ENCODE data around the gene RNF8. TPM values are rescaled to one million over a fixed set of nuclear protein-coding genes. Genes with fewer than 3 reads are reported as not detected.
"Not testable (repeated sequence)": the region's sequence is repeated elsewhere in the genome, so short reads cannot be mapped to it uniquely, and the experiment has no call there.

Gene RNF8
- total RNA-seq, 1 donor from 2014 or later, result 14.9 TPM

DNA sequence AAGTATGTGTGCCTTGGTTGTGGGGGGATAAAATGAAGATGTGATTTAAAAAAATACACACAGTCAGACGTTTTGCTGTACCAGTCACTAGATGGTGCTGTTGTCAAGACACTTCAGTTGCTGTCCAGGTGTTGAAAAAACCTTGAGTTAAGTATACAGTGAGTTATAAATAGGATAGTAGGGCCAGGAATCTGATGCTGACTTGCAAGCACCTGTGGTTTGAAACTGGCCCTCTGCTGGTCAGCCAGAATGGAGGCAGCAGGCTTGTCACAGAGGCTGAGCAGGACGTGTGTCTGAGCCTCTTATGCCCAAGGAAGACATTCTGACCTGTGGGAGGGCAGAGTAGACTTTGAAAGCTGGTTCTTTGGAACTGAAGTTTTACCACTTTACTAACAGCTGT is 27.8 kb downstream of the RNF8 start:
- intact Hi-C loops (cut with DNase I), result loop anchor here (5.0 kb wide), 2 partner anchors 186 to 311 kb away; no protein-coding TSS in a partner anchor
- ATAC-seq, result peak; percentile 56
- DNase-seq (ENCODE audit: missing footprints), result no peak

- intact Hi-C loops (cut with DNase I), result loop anchor here (5.0 kb wide), 2 partner anchors 184 to 309 kb away; no protein-coding TSS in a partner anchor
- DNase-seq (ENCODE audit: missing footprints) (no peak), ATAC-seq (no peak)
These were observed 29.4 kb downstream of the RNF8 start for GRCh38 chr6:37382994-37383765.

DNA sequence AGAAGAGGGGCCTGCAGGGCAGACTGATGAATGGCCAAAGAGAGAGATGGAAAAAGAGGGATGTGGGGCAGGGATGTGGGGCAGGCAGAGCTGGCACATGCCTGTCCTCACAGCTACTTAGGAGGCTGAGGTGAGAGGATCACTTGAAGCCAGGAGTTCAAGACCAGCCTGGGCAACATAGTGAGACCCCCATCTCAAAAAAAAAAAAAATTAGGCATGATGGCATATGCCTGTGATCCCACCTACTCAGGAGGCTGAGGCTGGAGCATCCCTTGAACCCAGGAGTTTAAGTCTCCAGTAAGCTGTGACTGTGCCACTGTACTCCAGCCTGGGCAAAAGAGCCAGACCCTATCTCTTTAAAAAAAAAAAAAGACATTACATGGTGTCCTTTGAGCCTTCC is 34.8 kb downstream of the RNF8 start:
- ATAC-seq, result no peak
- DNase-seq (ENCODE audit: missing footprints), result no peak
- intact Hi-C loops (cut with DNase I), result no loop called here

- ATAC-seq, result no peak
- intact Hi-C loops (cut with DNase I), result no loop called here
These were observed 36.1 kb downstream of the RNF8 start for GRCh38 chr6:37389857-37390256.

GRCh38 chr6:37391120-37391519 is 37.3 kb downstream of the RNF8 start:
- ATAC-seq (no peak), DNase-seq (ENCODE audit: missing footprints) (no peak)
- intact Hi-C loops (cut with DNase I), result no loop called here

More at GRCh38 chr6:37389857-37390256, 36.1 kb downstream of the RNF8 start:
- DNase-seq (ENCODE audit: missing footprints), result no peak

GRCh38 chr6:37392821-37393220 is 39.0 kb downstream of the RNF8 start:
- DNase-seq (ENCODE audit: missing footprints), result no peak
- intact Hi-C loops (cut with DNase I), result no loop called here
- no peak for ATAC-seq

DNA sequence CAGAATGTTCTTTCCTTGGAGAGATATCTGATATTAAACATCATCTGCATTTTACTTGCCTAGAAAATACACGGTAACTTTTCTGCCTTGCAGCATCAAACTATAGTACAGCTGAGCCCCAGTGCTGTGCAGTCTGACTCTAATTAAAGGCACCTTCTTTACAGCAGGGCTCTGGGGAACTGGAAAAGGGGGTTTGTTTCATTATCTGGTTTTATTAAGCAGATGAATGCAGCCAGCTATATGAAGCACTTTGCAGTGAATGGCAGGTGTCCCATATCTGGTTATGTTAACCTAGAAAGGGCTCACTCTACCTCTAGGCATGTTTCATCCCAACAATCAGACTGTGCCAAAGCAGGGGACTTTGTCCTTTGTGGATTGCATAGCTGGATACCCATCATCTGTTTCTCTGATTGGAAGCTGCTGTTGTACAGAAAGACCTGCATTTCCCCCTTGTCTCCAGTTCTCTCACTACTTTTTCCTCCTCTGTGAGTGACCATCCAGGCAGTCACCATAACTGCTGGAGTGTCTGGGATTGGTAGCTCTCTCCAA is 39.7 kb downstream of the RNF8 start:
- ATAC-seq, result no peak
- no peak for DNase-seq (ENCODE audit: missing footprints)
- intact Hi-C loops (cut with DNase I), result no loop called here

GRCh38 chr6:37396571-37397180 is 42.9 kb downstream of the RNF8 start:
- no peak for ATAC-seq
- intact Hi-C loops (cut with DNase I), result no loop called here
- DNase-seq (ENCODE audit: missing footprints), result no peak

DNA sequence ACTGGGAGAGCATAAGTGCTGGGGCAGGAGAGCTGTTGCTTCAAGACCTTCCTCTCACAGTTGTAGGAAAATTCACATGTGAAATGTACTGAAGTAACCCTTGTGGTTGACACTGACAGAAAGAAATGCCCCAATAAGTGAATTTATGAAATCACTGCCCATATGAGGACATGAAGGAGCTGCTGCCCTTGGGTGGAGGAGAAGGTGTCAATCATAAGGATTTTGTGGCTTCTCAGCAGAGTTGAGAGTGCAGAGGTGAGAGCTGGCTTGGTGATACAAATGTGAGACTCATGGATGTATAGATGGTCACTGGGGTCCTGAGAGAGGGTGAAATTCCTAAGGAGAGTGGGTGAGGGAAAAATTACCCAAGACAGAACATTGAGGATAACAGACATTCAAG is 45.3 kb downstream of the RNF8 start:
- intact Hi-C loops (cut with DNase I), result no loop called here
- no peak for DNase-seq (ENCODE audit: missing footprints)
- no peak for ATAC-seq

DNA sequence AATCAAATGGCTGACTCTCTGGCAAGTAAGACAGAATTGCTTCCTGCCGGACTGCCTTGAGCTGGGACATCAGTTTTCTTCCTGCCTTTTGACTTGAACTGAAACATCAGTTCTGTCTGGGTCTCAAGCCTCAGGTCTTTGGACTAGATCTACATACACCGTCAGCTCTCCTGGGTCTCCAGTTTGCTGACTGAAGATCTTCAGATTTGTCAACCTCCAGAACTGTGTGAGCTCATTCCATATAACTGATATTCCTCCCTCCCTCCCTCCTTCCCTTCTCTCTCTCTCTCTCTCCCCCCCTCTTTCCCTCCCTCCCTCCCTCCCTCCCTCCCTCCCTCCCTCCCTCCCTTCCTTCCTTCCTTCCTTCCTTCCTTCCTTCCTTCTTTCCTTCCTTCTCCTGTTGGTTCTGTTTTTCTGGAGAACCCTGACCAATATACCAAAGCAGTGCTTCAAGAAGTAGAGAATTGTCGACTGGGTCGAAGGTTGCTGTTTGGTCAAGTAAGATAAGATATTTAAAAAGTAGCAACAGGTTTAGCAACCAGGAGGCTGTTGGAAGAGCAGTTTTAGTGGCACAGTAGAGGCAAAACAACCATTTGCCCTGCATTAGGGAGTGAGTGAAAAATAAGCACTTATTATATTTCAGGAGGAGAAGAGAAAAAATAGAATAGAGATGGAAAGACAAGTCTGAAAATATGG is 46.2 kb downstream of the RNF8 start:
- DNase-seq (ENCODE audit: missing footprints) (no peak), ATAC-seq (no peak)
- intact Hi-C loops (cut with DNase I), result no loop called here

- intact Hi-C loops (cut with DNase I); ATAC-seq; DNase-seq (ENCODE audit: missing footprints): not testable (repeated sequence)
These were observed 47.9 kb downstream of the RNF8 start for GRCh38 chr6:37401658-37402057.

DNA sequence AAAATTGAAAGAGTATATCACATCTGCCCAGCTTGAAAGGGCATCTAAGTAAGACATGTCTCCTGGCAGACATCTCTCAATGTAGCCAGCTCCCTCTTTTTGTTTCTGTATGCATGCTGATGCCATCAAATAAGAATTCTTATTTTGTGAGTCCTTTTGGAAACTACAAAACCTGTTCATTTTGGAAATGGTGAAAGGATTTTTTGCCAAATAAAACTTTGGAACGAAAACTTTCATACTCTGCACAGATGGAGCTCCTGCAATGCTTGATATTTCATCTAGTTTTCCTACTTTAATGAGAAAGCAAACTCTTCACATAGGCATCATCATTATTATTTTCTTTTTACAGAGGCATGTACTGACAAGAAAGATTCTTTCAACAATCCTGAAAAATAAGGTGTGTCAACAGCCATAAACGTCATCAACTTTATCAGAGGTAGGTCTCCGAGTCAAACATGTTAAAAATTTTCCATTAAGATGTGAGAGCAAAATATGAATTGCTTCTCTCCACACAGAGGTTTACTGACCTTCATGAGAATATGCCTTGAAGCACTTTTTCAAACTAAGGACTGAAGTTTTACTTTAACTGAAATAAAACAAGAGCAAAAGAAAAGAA is 53.1 kb downstream of the RNF8 start:
- DNase-seq (ENCODE audit: missing footprints) (no peak), ATAC-seq (no peak)
- intact Hi-C loops (cut with DNase I), result no loop called here

GRCh38 chr6:37407948-37408347 is 54.2 kb downstream of the RNF8 start:
- no peak for ATAC-seq
- intact Hi-C loops (cut with DNase I), result no loop called here
- no peak for DNase-seq (ENCODE audit: missing footprints)

DNA sequence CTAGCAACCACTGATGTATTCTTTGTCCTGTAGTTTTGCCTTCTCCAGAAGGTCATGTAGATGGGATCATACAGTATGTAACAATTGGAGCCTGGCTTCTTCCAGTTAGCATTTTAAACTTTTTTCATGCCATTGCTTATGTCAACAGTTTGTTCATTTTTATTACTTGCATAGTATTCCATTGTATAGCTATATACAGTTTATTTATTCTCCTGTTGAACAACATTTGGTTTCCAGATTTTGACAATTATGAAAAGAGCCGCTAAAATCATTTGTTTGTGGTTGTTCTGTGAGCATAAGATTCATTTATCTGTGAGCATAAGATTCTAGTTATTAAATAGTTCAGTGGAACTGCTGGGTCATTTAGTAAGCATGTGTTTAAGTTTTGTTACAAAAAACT is 55.7 kb downstream of the RNF8 start:
- intact Hi-C loops (cut with DNase I), result no loop called here
- DNase-seq (ENCODE audit: missing footprints), result no peak
- no peak for ATAC-seq

DNA sequence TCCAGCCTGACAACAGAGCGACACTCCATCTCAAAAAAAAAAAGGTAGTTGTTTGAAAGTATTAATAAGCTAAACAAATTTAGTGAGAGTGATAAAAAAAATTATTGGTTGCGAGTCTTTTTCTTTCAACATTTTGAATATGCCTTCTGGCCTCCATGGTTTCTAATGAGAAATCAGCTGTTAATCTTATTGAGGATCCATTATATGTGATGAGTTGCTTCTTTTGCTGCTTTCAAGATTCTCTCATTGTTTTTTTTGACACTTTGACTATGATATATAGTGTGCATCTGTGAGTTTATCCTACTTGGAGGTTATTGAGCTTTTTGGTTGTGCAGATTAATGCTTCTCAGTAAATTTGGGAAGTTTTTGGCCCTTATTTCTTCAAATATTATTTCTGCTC is 63.6 kb downstream of the RNF8 start:
- DNase-seq (ENCODE audit: missing footprints) (no peak), ATAC-seq (no peak)
- intact Hi-C loops (cut with DNase I), result no loop called here

- no peak for DNase-seq (ENCODE audit: missing footprints)
- intact Hi-C loops (cut with DNase I), result no loop called here
- no peak for ATAC-seq
These were observed 64.9 kb downstream of the RNF8 start for GRCh38 chr6:37418722-37419121.

- DNase-seq (ENCODE audit: missing footprints) (no peak), ATAC-seq (no peak)
- intact Hi-C loops (cut with DNase I), result no loop called here
These were observed 72.5 kb downstream of the RNF8 start for GRCh38 chr6:37426058-37426944.

DNA sequence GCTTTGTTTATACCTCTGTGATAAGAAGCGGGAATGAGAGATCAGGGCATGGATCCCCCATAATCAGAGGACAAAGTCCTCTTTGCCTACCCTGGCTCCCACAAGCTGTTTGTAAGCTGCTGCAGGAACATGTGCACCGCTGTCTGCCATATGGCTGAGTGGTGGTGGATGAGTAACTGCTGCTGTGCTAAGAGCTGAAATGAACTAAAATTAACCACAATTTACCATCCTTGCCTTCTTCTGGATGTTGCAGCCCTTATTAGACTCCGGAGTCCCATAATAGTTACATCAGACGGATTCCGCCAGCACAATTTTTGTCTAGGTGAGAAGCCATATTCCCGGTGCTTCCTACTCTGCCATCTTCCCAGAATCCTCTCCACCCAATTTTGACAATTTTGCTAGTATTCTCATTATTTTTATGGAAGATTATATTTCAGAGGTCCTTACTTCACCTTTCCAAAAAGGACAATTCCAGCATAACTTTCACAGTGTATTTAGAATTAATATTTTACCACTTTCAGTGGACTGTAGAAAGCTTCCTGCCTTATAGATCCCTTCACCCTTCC is 73.2 kb downstream of the RNF8 start:
- no peak for ATAC-seq
- intact Hi-C loops (cut with DNase I), result no loop called here

More for the DNA sequence above, 73.2 kb downstream of the RNF8 start:
- no peak for DNase-seq (ENCODE audit: missing footprints)
